ENCODE measurements around the gene ZNF423. TPM values are rescaled to one million over a fixed set of nuclear protein-coding genes. Genes with fewer than 3 reads are reported as not detected.

The ZNF423 gene
- total RNA-seq, 6 experiments from 2014 or later, result 0.43 to 1.2 (median 0.89) TPM

GRCh38 chr16:49515861-49516260 lies 340.1 kb downstream of the ZNF423 start:
- no peak for DNase-seq
- TF ChIP-seq POLR2A (IDR thresholded peaks at IDR 0.05) (no peak), CTCF (IDR thresholded peaks at IDR 0.05) (no peak)
- Histone ChIP-seq H3K27ac (no peak overlapping the region), H3K27me3 (no peaks in the 10 kb centered on the region), H3K9me3 (no peaks in the 10 kb centered on the region), H3K36me3 (no peaks in the 10 kb centered on the region), H3K4me3 (no peak overlapping the region), H3K4me1 (no peaks in the 10 kb centered on the region)
- intact Hi-C loops (cut with DNase I), result no loop called here
- whole genome bisulfite sequencing (ENCODE audit: insufficient coverage, low coverage, low lambda C conversion rate, missing lambda C conversion rate), result no CpG with 5 or more reads among the region's 12 CpGs
- no peak for ATAC-seq

GRCh38 chr16:49515016-49515565 lies 340.8 kb downstream of the ZNF423 start:
- no peaks in the 10 kb centered on the region for H3K4me1 ChIP-seq
- intact Hi-C loops (cut with DNase I), result no loop called here
- H3K9me3 ChIP-seq, result no peaks in the 10 kb centered on the region
- DNase-seq (no peak), ATAC-seq (no peak)
- TF ChIP-seq CTCF (IDR thresholded peaks at IDR 0.05) (no peak), POLR2A (IDR thresholded peaks at IDR 0.05) (no peak)
- no peak overlapping the region for H3K4me3 ChIP-seq
- H3K36me3 ChIP-seq, result no peaks in the 10 kb centered on the region
- no peak overlapping the region for H3K27ac ChIP-seq
- no peaks in the 10 kb centered on the region for H3K27me3 ChIP-seq
- WGBS (ENCODE audit: insufficient coverage, low coverage, low lambda C conversion rate, missing lambda C conversion rate), result 84% methylated on average over 7 of the region's 11 CpGs

- Histone ChIP-seq H3K9me3 (no peaks in the 10 kb centered on the region), H3K27me3 (no peaks in the 10 kb centered on the region), H3K27ac (no peak overlapping the region), H3K36me3 (no peaks in the 10 kb centered on the region), H3K4me1 (no peaks in the 10 kb centered on the region), H3K4me3 (no peak overlapping the region)
- TF ChIP-seq CTCF (IDR thresholded peaks at IDR 0.05) (no peak), POLR2A (IDR thresholded peaks at IDR 0.05) (no peak)
- no peak for DNase-seq
- ATAC-seq, result no peak
- intact Hi-C loops (cut with DNase I), result no loop called here
- WGBS (ENCODE audit: insufficient coverage, low coverage, low lambda C conversion rate, missing lambda C conversion rate), result 72% methylated on average over 11 of the region's 24 CpGs
Measured at GRCh38 chr16:49514073-49514980, 341.6 kb downstream of the ZNF423 start.

- no peak overlapping the region for H3K27ac ChIP-seq
- H3K4me3 ChIP-seq, result no peak overlapping the region
- no peaks in the 10 kb centered on the region for H3K9me3 ChIP-seq
- TF ChIP-seq CTCF (IDR thresholded peaks at IDR 0.05) (no peak), POLR2A (IDR thresholded peaks at IDR 0.05) (no peak)
- ATAC-seq (no peak), DNase-seq (no peak)
- no peaks in the 10 kb centered on the region for H3K27me3 ChIP-seq
- no peaks in the 10 kb centered on the region for H3K36me3 ChIP-seq
- WGBS (ENCODE audit: insufficient coverage, low coverage, low lambda C conversion rate, missing lambda C conversion rate), result 97% methylated on average over 5 of the region's 7 CpGs
- intact Hi-C loops (cut with DNase I), result no loop called here
- no peaks in the 10 kb centered on the region for H3K4me1 ChIP-seq
Measured at GRCh38 chr16:49513040-49513439, 342.9 kb downstream of the ZNF423 start.

Data from right lobe of liver (tissue), 6 donors.